Measurements from ENCODE around the gene KLHL14. TPM values are rescaled to one million over a fixed set of nuclear protein-coding genes. Genes with fewer than 3 reads are reported as not detected.

Gene KLHL14
- total RNA-seq, 2 donors from 2014 or later = 0.41 to 3.0 TPM

DNA sequence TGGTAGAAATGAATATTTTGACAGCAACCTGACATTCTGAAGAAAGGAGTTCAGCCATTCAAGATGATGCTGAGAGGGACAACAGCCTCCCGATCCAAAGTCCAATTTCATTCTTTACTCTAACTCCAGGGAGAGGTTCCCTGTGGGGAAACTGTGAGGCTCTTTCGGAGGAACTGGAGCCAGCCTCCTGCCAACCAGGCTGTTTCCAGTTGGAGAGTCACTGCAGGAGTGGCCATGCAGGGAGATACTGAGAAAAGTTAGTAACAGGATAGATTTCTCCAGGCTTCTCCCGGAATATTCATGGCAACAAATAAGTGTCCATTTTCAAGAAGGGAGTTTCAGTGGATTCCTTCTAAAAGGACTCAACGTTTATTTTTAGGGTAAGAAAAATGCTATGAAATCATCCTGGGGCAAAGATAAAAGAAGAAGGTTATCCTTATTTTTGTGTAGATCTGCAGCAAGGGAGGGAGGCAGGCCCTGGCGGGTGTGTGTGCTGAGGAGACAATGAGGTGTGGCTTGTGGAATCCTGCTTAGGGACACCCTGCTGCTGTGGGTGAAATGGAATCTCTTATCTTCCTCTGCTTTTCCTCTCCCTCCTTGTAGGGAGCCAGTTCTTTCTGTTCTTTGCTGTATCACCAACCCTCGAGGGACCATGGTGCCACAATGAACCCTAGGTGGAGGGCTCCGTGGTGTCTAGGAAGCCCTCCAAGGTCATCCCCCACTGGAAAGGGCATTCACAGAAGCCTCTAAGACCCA is 18.1 kb downstream of the KLHL14 start:
- WGBS = 48% methylated on average over 7 of the region's 7 CpGs
- Histone ChIP-seq H3K27me3 (replicated peaks; ENCODE audit: insufficient read depth) (peaks cover 2% of the 10 kb centered on the region), H3K36me3 (no peaks in the 10 kb centered on the region), H3K4me1 (replicated peaks) (no peaks in the 10 kb centered on the region), H3K9me3 (no peaks in the 10 kb centered on the region), H3K4me3 (no peak overlapping the region), H3K27ac (no peak overlapping the region)
- no peak for TF ChIP-seq POLR2AphosphoS5 (IDR thresholded peaks at IDR 0.05)
- TF ChIP-seq, protein P1, sequence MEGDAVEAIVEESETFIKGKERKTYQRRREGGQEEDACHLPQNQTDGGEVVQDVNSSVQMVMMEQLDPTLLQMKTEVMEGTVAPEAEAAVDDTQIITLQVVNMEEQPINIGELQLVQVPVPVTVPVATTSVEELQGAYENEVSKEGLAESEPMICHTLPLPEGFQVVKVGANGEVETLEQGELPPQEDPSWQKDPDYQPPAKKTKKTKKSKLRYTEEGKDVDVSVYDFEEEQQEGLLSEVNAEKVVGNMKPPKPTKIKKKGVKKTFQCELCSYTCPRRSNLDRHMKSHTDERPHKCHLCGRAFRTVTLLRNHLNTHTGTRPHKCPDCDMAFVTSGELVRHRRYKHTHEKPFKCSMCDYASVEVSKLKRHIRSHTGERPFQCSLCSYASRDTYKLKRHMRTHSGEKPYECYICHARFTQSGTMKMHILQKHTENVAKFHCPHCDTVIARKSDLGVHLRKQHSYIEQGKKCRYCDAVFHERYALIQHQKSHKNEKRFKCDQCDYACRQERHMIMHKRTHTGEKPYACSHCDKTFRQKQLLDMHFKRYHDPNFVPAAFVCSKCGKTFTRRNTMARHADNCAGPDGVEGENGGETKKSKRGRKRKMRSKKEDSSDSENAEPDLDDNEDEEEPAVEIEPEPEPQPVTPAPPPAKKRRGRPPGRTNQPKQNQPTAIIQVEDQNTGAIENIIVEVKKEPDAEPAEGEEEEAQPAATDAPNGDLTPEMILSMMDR (IDR thresholded peaks at IDR 0.05) = no peak
- TF ChIP-seq POLR2A (IDR thresholded peaks at IDR 0.05) = no peak
- intact Hi-C loops (cut with DNase I) = no loop called here
- no peak for DNase-seq (ENCODE audit: low spot score)

- Histone ChIP-seq H3K4me3 (no peak overlapping the region), H3K36me3 (no peaks in the 10 kb centered on the region), H3K27ac (no peak overlapping the region), H3K27me3 (replicated peaks; ENCODE audit: insufficient read depth) (peaks cover 2% of the 10 kb centered on the region), H3K9me3 (no peaks in the 10 kb centered on the region), H3K4me1 (replicated peaks) (no peaks in the 10 kb centered on the region)
- 77% methylated on average over 4 of the region's 4 CpGs for WGBS
- DNase-seq (ENCODE audit: low spot score) = no peak
- intact Hi-C loops (cut with DNase I) = no loop called here
- no peak for TF ChIP-seq POLR2A (IDR thresholded peaks at IDR 0.05)
- TF ChIP-seq POLR2AphosphoS5 (IDR thresholded peaks at IDR 0.05) = no peak
- TF ChIP-seq, protein P1 (IDR thresholded peaks at IDR 0.05) = no peak
These were observed 19.1 kb downstream of the KLHL14 start for GRCh38 chr18:32753656-32754260.

- H3K4me3 ChIP-seq = no peak overlapping the region
- H3K27me3 ChIP-seq (replicated peaks; ENCODE audit: insufficient read depth) = peaks cover 2% of the 10 kb centered on the region
- WGBS = 96% methylated on average over 3 of the region's 3 CpGs
- H3K9me3 ChIP-seq = no peaks in the 10 kb centered on the region
- intact Hi-C loops (cut with DNase I) = no loop called here
- TF ChIP-seq POLR2A (IDR thresholded peaks at IDR 0.05) = no peak
- no peaks in the 10 kb centered on the region for H3K4me1 ChIP-seq (replicated peaks)
- H3K36me3 ChIP-seq = no peaks in the 10 kb centered on the region
- H3K27ac ChIP-seq = no peak overlapping the region
- DNase-seq (ENCODE audit: low spot score) = no peak
These were observed 22.5 kb downstream of the KLHL14 start for GRCh38 chr18:32750328-32750727.

DNA sequence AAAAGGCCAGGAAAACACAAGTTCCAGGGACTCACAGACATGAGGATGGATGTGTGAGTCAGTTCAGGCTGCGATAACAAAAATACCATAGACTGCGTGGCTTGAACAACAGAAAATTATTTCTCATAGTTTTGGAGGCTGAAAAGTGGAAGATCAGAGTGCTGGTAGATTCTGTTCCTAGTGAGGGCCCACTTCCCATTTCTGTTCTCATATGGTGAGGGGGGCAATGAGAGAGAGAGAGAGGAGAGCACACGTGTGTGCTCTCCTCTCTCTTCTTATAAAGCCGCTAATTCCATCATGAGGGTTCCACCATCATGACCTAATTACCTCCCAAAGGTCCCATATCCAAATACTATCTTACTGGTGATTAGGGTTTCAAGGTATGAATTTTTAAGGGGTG is 23.0 kb downstream of the KLHL14 start:
- TF ChIP-seq, protein P1 (IDR thresholded peaks at IDR 0.05) = no peak
- TF ChIP-seq POLR2AphosphoS5 (IDR thresholded peaks at IDR 0.05) (no peak), POLR2A (IDR thresholded peaks at IDR 0.05) (no peak)
- intact Hi-C loops (cut with DNase I) = no loop called here
- Histone ChIP-seq H3K36me3 (no peaks in the 10 kb centered on the region), H3K9me3 (no peaks in the 10 kb centered on the region), H3K27me3 (replicated peaks; ENCODE audit: insufficient read depth) (peaks cover 2% of the 10 kb centered on the region), H3K27ac (no peak overlapping the region), H3K4me3 (no peak overlapping the region), H3K4me1 (replicated peaks) (no peaks in the 10 kb centered on the region)
- WGBS = 83% methylated on average over 4 of the region's 4 CpGs
- no peak for DNase-seq (ENCODE audit: low spot score)

GRCh38 chr18:32742579-32742978 is 30.2 kb downstream of the KLHL14 start:
- DNase-seq (ENCODE audit: low spot score) = no peak
- intact Hi-C loops (cut with DNase I) = no loop called here
- WGBS = 52% methylated on average over 5 of the region's 5 CpGs
- TF ChIP-seq POLR2AphosphoS5 (IDR thresholded peaks at IDR 0.05) = no peak
- TF ChIP-seq POLR2A (IDR thresholded peaks at IDR 0.05) = no peak
- no peaks in the 10 kb centered on the region for H3K27me3 ChIP-seq (replicated peaks; ENCODE audit: insufficient read depth)
- H3K27ac ChIP-seq = no peak overlapping the region
- H3K4me3 ChIP-seq = no peak overlapping the region
- H3K36me3 ChIP-seq = no peaks in the 10 kb centered on the region
- no peaks in the 10 kb centered on the region for H3K9me3 ChIP-seq
- H3K4me1 ChIP-seq (replicated peaks) = no peaks in the 10 kb centered on the region

DNA sequence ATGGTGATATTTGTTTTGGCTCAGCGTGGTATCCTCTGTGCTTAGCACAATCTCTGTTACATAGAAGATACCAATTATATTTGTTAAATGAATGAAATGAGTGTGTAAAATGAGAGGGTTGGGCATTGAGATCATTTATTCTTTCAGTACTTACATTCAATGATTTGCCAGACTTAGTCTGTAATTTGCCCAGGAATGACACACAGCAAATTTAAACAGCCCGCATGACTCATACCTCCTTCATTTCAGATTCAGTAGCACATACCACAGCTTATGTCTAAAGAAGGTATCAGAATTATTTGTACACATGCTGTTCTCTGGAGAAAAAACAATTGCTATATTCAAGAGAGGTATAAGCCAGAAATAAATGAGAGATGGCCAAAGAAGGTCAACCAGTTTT is 37.0 kb downstream of the KLHL14 start:
- H3K36me3 ChIP-seq = no peaks in the 10 kb centered on the region
- intact Hi-C loops (cut with DNase I) = no loop called here
- no peaks in the 10 kb centered on the region for H3K4me1 ChIP-seq (replicated peaks)
- H3K4me3 ChIP-seq = no peak overlapping the region
- TF ChIP-seq POLR2AphosphoS5 (IDR thresholded peaks at IDR 0.05) (no peak), POLR2A (IDR thresholded peaks at IDR 0.05) (no peak)
- TF ChIP-seq, protein P1 (IDR thresholded peaks at IDR 0.05) = no peak
- H3K27ac ChIP-seq = no peak overlapping the region
- no peaks in the 10 kb centered on the region for H3K27me3 ChIP-seq (replicated peaks; ENCODE audit: insufficient read depth)
- H3K9me3 ChIP-seq = no peaks in the 10 kb centered on the region
- DNase-seq (ENCODE audit: low spot score) = no peak
- 48% methylated on average over 2 of the region's 2 CpGs for WGBS
